ENCODE results near the gene CPD. TPM values are rescaled to one million over a fixed set of nuclear protein-coding genes. Genes with fewer than 3 reads are reported as not detected.

CPD gene
- total and polyA plus RNA-seq, 9 of the 15 experiments (the other 6 are each of a cell fraction or from before 2014, with no cell fraction given): 4.5 to 24.4 (median 20.4) TPM

- TF ChIP-seq ZNF449 (CRISPR knock-in tag; IDR thresholded peaks at IDR 0.05) (no peak), RAD21 (CRISPR knock-in tag; conservative IDR thresholded peaks at IDR 0.05 in 1 of 2, IDR thresholded peaks at IDR 0.05 in 1 of 2) (0 out of 4 replicates have a peak, but pooled peaks of 1 of the 2 experiments have one; percentile 14), HLTF (IDR thresholded peaks at IDR 0.05) (no peak), ZNF707 (CRISPR knock-in tag; conservative IDR thresholded peaks at IDR 0.05) (no peak), COPS2 (conservative IDR thresholded peaks at IDR 0.05) (no peak), DLX4 (CRISPR knock-in tag; IDR thresholded peaks at IDR 0.05) (no peak), CC2D1A (IDR thresholded peaks at IDR 0.05) (no peak), E4F1 (CRISPR knock-in tag; IDR thresholded peaks at IDR 0.05; ENCODE audit: borderline replicate concordance) (no peak), ZHX1 (conservative IDR thresholded peaks at IDR 0.05; ENCODE audit: low read length) (no peak), HMG20B (CRISPR knock-in tag; IDR thresholded peaks at IDR 0.05) (no peak), SREBF1 (IDR thresholded peaks at IDR 0.05; ENCODE audit: borderline replicate concordance, low read depth, low read length) (no peak), KAT2B (IDR thresholded peaks at IDR 0.05; ENCODE audit: low read depth, low read length) (no peak), CXXC5 (CRISPR knock-in tag; IDR thresholded peaks at IDR 0.05) (peak; percentile 45), PRMT5 (CRISPR knock-in tag; IDR thresholded peaks at IDR 0.05) (no peak), ZNF695 (CRISPR knock-in tag; IDR thresholded peaks at IDR 0.05) (no peak), SRSF7 (optimal IDR thresholded peaks at IDR 0.05; ENCODE audit: low read depth, low read length) (no peak), ZNF384 (IDR thresholded peaks at IDR 0.05; ENCODE audit: low read depth, low read length) (no peak), POLR2B (IDR thresholded peaks at IDR 0.05; ENCODE audit: low read depth, partially characterized antibody) (no peak)
These were observed 34.2 kb upstream of the CPD start (continued) for GRCh38 chr17:30344283-30345088.
